ENCODE measurements around the gene TNFRSF14.

Gene TNFRSF14

GRCh38 chr1:2527556-2527860 is 28.7 kb upstream of the TNFRSF14 start:
- no peak for DNase-seq (ENCODE audit: low read depth in 1 of 2, low spot score in 1 of 2)
- H3K4me3 ChIP-seq (replicated peaks; ENCODE audit: insufficient read depth, low read length): no peak overlapping the region
- no peak overlapping the region for H3K27ac ChIP-seq (replicated peaks)
- peaks cover 45% of the 10 kb centered on the region for H3K27me3 ChIP-seq (ENCODE audit: insufficient read depth, poor library complexity, severe bottlenecking)
- TF ChIP-seq POLR2AphosphoS5 (IDR thresholded peaks at IDR 0.05; ENCODE audit: low read depth): no peak
- TF ChIP-seq REST (IDR thresholded peaks at IDR 0.05; ENCODE audit: insufficient replicate concordance, low read depth): no peak
- no peak for TF ChIP-seq SPI1 (IDR thresholded peaks at IDR 0.05; ENCODE audit: borderline replicate concordance, low read depth)
- no peak for TF ChIP-seq CTCF (IDR thresholded peaks at IDR 0.05; ENCODE audit: insufficient read depth, low read length)
- no peak for TF ChIP-seq GABPA (IDR thresholded peaks at IDR 0.05; ENCODE audit: low read depth)

GRCh38 chr1:2528016-2528415 is 28.2 kb upstream of the TNFRSF14 start:
- DNase-seq (ENCODE audit: low read depth in 1 of 2, low spot score in 1 of 2): no peak
- Histone ChIP-seq H3K4me3 (replicated peaks; ENCODE audit: insufficient read depth, low read length) (no peak overlapping the region), H3K27ac (replicated peaks) (no peak overlapping the region), H3K27me3 (ENCODE audit: insufficient read depth, poor library complexity, severe bottlenecking) (peaks cover 49% of the 10 kb centered on the region)
- no peak for TF ChIP-seq GABPA (IDR thresholded peaks at IDR 0.05; ENCODE audit: low read depth)
- no peak for TF ChIP-seq POLR2AphosphoS5 (IDR thresholded peaks at IDR 0.05; ENCODE audit: low read depth)
- no peak for TF ChIP-seq SPI1 (IDR thresholded peaks at IDR 0.05; ENCODE audit: borderline replicate concordance, low read depth)
- no peak for TF ChIP-seq CTCF (IDR thresholded peaks at IDR 0.05; ENCODE audit: insufficient read depth, low read length)
- no peak for TF ChIP-seq REST (IDR thresholded peaks at IDR 0.05; ENCODE audit: insufficient replicate concordance, low read depth)

GRCh38 chr1:2528611-2528965 is 27.6 kb upstream of the TNFRSF14 start:
- TF ChIP-seq REST (IDR thresholded peaks at IDR 0.05; ENCODE audit: insufficient replicate concordance, low read depth) (no peak), SPI1 (IDR thresholded peaks at IDR 0.05; ENCODE audit: borderline replicate concordance, low read depth) (no peak), POLR2AphosphoS5 (IDR thresholded peaks at IDR 0.05; ENCODE audit: low read depth) (no peak), GABPA (IDR thresholded peaks at IDR 0.05; ENCODE audit: low read depth) (no peak), CTCF (IDR thresholded peaks at IDR 0.05; ENCODE audit: insufficient read depth, low read length) (no peak)
- Histone ChIP-seq H3K4me3 (replicated peaks; ENCODE audit: insufficient read depth, low read length) (no peak overlapping the region), H3K27me3 (ENCODE audit: insufficient read depth, poor library complexity, severe bottlenecking) (peaks cover 53% of the 10 kb centered on the region), H3K27ac (replicated peaks) (no peak overlapping the region)
- no peak for DNase-seq (ENCODE audit: low read depth in 1 of 2, low spot score in 1 of 2)

Measured in HL-60 (cell line).